CD4-positive, alpha-beta T cell treated with Interleukin-12 subunit alpha and Interleukin-12 subunit beta, for 1 hour (primary cell): ENCODE data around the gene ZNF143.
"Not testable (repeated sequence)": the region's sequence is repeated elsewhere in the genome, so short reads cannot be mapped to it uniquely, and the experiment has no call there.

ENCODE experiments used
- DNase-seq: peaks from one replicate; pipeline ENCODE4 v3.0.0-alpha.2; 2020

Gene ZNF143

GRCh38 chr11:9460322-9461062, at the start of gene ZNF143:
Gene ZNF143 (plus strand): TSS chr11:9461012. CDS start chr11:9471309, 10,297 bp downstream.
- peak; percentile 100 for DNase-seq

- DNase-seq: no peak
These were observed 32.1 kb upstream of the ZNF143 start for GRCh38 chr11:9428706-9429105.

- DNase-seq: no peak
These were observed 22.2 kb upstream of the ZNF143 start for GRCh38 chr11:9438611-9439010.

- no peak for DNase-seq
These were observed 14.6 kb upstream of the ZNF143 start for GRCh38 chr11:9446230-9446629.

GRCh38 chr11:9448576-9449352, 12.0 kb upstream of the ZNF143 start:
- no peak for DNase-seq

- not testable (repeated sequence) for DNase-seq
These were observed 8.8 kb upstream of the ZNF143 start for GRCh38 chr11:9452023-9452422.

GRCh38 chr11:9455722-9456121, 5.1 kb upstream of the ZNF143 start:
- no peak for DNase-seq

GRCh38 chr11:9459667-9460321, 1.0 kb upstream of the ZNF143 start:
- DNase-seq: peak; percentile 43

GRCh38 chr11:9461063-9461759, 399 bp downstream of the ZNF143 start:
- peak; percentile 84 for DNase-seq

GRCh38 chr11:9461760-9462134, 935 bp downstream of the ZNF143 start:
- peak; percentile 31 for DNase-seq

- DNase-seq: no peak
These were observed 1.5 kb downstream of the ZNF143 start for GRCh38 chr11:9462172-9462799.

- DNase-seq: no peak
These were observed 2.2 kb downstream of the ZNF143 start for GRCh38 chr11:9462806-9463537.

GRCh38 chr11:9470765-9471164, 10.0 kb downstream of the ZNF143 start:
- DNase-seq: no peak

- DNase-seq: no peak
These were observed 12.6 kb downstream of the ZNF143 start for GRCh38 chr11:9473408-9473807.

GRCh38 chr11:9479899-9480298, 19.1 kb downstream of the ZNF143 start:
- no peak for DNase-seq

GRCh38 chr11:9489080-9489765, 28.4 kb downstream of the ZNF143 start:
- no peak for DNase-seq

GRCh38 chr11:9490376-9490775, 29.6 kb downstream of the ZNF143 start:
- DNase-seq: no peak

- no peak for DNase-seq
These were observed 32.7 kb downstream of the ZNF143 start for GRCh38 chr11:9493492-9493891.

- no peak for DNase-seq
These were observed 33.5 kb downstream of the ZNF143 start for GRCh38 chr11:9494316-9494715.

- no peak for DNase-seq
These were observed 35.1 kb downstream of the ZNF143 start for GRCh38 chr11:9495803-9496514.
